Stimulated activated CD8-positive, alpha-beta memory T cell treated with anti-CD3 and anti-CD28 coated beads, Interleukin-4, amount 100 ng/mL, for 4 hours (primary cell): ENCODE results near the gene CAPN5.

Experiments used
- DNase-seq, 2 donors: peaks; one replicate each; pipeline ENCODE4 v3.0.0-alpha.2; 2020; ENCODE audit warnings: low read depth in 2 of 2, low spot score in 1 of 2

CAPN5 gene

GRCh38 chr11:77129842-77130756 lies 63.3 kb downstream of the CAPN5 start:
- no peak for DNase-seq

GRCh38 chr11:77130763-77131513 lies 64.2 kb downstream of the CAPN5 start:
- DNase-seq = no peak

GRCh38 chr11:77131560-77131959 lies 64.8 kb downstream of the CAPN5 start:
- no peak for DNase-seq

GRCh38 chr11:77135069-77135468 lies 68.3 kb downstream of the CAPN5 start:
- DNase-seq = no peak

- no peak for DNase-seq
These were observed 69.3 kb downstream of the CAPN5 start for GRCh38 chr11:77136074-77136473.

- DNase-seq = no peak
These were observed 70.1 kb downstream of the CAPN5 start for GRCh38 chr11:77136784-77137420.

- no peak for DNase-seq
These were observed 70.7 kb downstream of the CAPN5 start for GRCh38 chr11:77137421-77137820.

GRCh38 chr11:77138106-77138649 lies 71.4 kb downstream of the CAPN5 start:
- no peak for DNase-seq

GRCh38 chr11:77139201-77139600 lies 72.4 kb downstream of the CAPN5 start:
- DNase-seq = no peak

GRCh38 chr11:77140231-77140851 lies 73.6 kb downstream of the CAPN5 start:
- DNase-seq = no peak

- DNase-seq = no peak
These were observed 74.3 kb downstream of the CAPN5 start for GRCh38 chr11:77141034-77141433.

- no peak for DNase-seq
These were observed 74.7 kb downstream of the CAPN5 start for GRCh38 chr11:77141475-77141874.

GRCh38 chr11:77142091-77142975 lies 75.6 kb downstream of the CAPN5 start:
- no peak for DNase-seq

GRCh38 chr11:77143405-77144020 lies 76.7 kb downstream of the CAPN5 start:
- DNase-seq = no peak

GRCh38 chr11:77144196-77144856 lies 77.6 kb downstream of the CAPN5 start:
- no peak for DNase-seq

GRCh38 chr11:77144857-77145428 lies 78.2 kb downstream of the CAPN5 start:
- no peak for DNase-seq

- no peak for DNase-seq
These were observed 79.7 kb downstream of the CAPN5 start for GRCh38 chr11:77146261-77147035.

- no peak for DNase-seq
These were observed 80.2 kb downstream of the CAPN5 start for GRCh38 chr11:77147036-77147315.
